ENCODE results near the gene ARPIN. TPM values are rescaled to one million over a fixed set of nuclear protein-coding genes. Genes with fewer than 3 reads are reported as not detected.

Gene ARPIN
- polyA plus RNA-seq, 3 donors: 9.7 to 19.3 (median 14.0) TPM

GRCh38 chr15:89907289-89907688 is 5.5 kb downstream of the ARPIN start:
- TF ChIP-seq CTCF (IDR thresholded peaks at IDR 0.05): no peak
- H3K9me3 ChIP-seq (replicated peaks in 1 of 2; ENCODE audit: control insufficient read depth in 1 of 2, insufficient read depth in 1 of 2, low read length in 2 of 2): no peaks in the 10 kb centered on the region
- H3K27ac Mint-ChIP-seq: no peak overlapping the region
- H3K4me1 ChIP-seq (ENCODE audit: control insufficient read depth in 1 of 2, insufficient read depth in 2 of 2, low read length in 2 of 2): peaks cover 27 to 45% of the 10 kb centered on the region in 2 donors
- no peaks in the 10 kb centered on the region for H4K20me1 ChIP-seq (ENCODE audit: insufficient read depth, low read length)
- peaks cover 45% of the 10 kb centered on the region for H3K4me1 Mint-ChIP-seq
- H3K79me2 ChIP-seq (ENCODE audit: insufficient read depth, low read length): no peaks in the 10 kb centered on the region
- H3K4me3 ChIP-seq (replicated peaks in 1 of 3; ENCODE audit: low read depth in 2 of 3, low read length in 3 of 3): no peak overlapping the region
- H3K27me3 Mint-ChIP-seq (ENCODE audit: low read depth in 3 of 3): peaks cover 0 to 12% (median 3%) of the 10 kb centered on the region in 3 donors
- no peaks in the 10 kb centered on the region for H3K27me3 ChIP-seq (ENCODE audit: control insufficient read depth in 2 of 2, insufficient read depth in 2 of 2, low read length in 2 of 2)
- no peaks in the 10 kb centered on the region for H3K9me3 Mint-ChIP-seq
- no peak overlapping the region for H3K9ac ChIP-seq (ENCODE audit: insufficient read depth, low read length, poor library complexity, severe bottlenecking)
- H2AFZ ChIP-seq (ENCODE audit: insufficient read depth, low read depth, low read length, poor library complexity, severe bottlenecking): no peak overlapping the region
- H3K4me2 ChIP-seq (replicated peaks; ENCODE audit: extremely low read depth, low read length, poor library complexity, severe bottlenecking): no peak overlapping the region
- H3K27ac ChIP-seq (ENCODE audit: low read depth in 1 of 2, low read length in 2 of 2): no peak overlapping the region
- peaks cover 12 to 65% of the 10 kb centered on the region in 2 donors for H3K36me3 ChIP-seq (replicated peaks in 1 of 2; ENCODE audit: control insufficient read depth in 1 of 2, insufficient read depth in 2 of 2, low read length in 2 of 2)
- intact Hi-C loops (cut with micrococcal nuclease): no loop called here
- no peak for DNase-seq
- no peak overlapping the region for H3K4me3 Mint-ChIP-seq
- peaks cover 72 to 81% of the 10 kb centered on the region in 2 donors for H3K36me3 Mint-ChIP-seq
- WGBS (ENCODE audit: insufficient coverage): 98% methylated on average over 5 of the region's 7 CpGs

GRCh38 chr15:89905846-89906378 is 6.8 kb downstream of the ARPIN start:
- H2AFZ ChIP-seq (ENCODE audit: insufficient read depth, low read depth, low read length, poor library complexity, severe bottlenecking): no peak overlapping the region
- TF ChIP-seq CTCF (IDR thresholded peaks at IDR 0.05): no peak
- H3K36me3 ChIP-seq (replicated peaks in 1 of 2; ENCODE audit: control insufficient read depth in 1 of 2, insufficient read depth in 2 of 2, low read length in 2 of 2): peaks cover 17 to 78% of the 10 kb centered on the region in 2 donors
- H3K4me3 ChIP-seq (replicated peaks in 1 of 3; ENCODE audit: low read depth in 2 of 3, low read length in 3 of 3): no peak overlapping the region
- H3K4me1 Mint-ChIP-seq: peaks cover 32% of the 10 kb centered on the region
- H3K27ac Mint-ChIP-seq: peak overlapping the region in 1 of 7 donors; percentile 25
- no peaks in the 10 kb centered on the region for H3K79me2 ChIP-seq (ENCODE audit: insufficient read depth, low read length)
- 100% methylated on average over 4 of the region's 5 CpGs for whole genome bisulfite sequencing (ENCODE audit: insufficient coverage)
- H3K27me3 Mint-ChIP-seq (ENCODE audit: low read depth in 3 of 3): peaks cover 0 to 3% (median 3%) of the 10 kb centered on the region in 3 donors
- H3K27ac ChIP-seq (ENCODE audit: low read depth in 1 of 2, low read length in 2 of 2): no peak overlapping the region
- no peaks in the 10 kb centered on the region for H4K20me1 ChIP-seq (ENCODE audit: insufficient read depth, low read length)
- intact Hi-C loops (cut with micrococcal nuclease): no loop called here
- H3K9ac ChIP-seq (ENCODE audit: insufficient read depth, low read length, poor library complexity, severe bottlenecking): no peak overlapping the region
- DNase-seq: no peak
- H3K9me3 ChIP-seq (replicated peaks in 1 of 2; ENCODE audit: control insufficient read depth in 1 of 2, insufficient read depth in 1 of 2, low read length in 2 of 2): no peaks in the 10 kb centered on the region
- peaks cover 13 to 33% of the 10 kb centered on the region in 2 donors for H3K4me1 ChIP-seq (ENCODE audit: control insufficient read depth in 1 of 2, insufficient read depth in 2 of 2, low read length in 2 of 2)
- peaks cover 84 to 95% of the 10 kb centered on the region in 2 donors for H3K36me3 Mint-ChIP-seq
- no peak overlapping the region for H3K4me2 ChIP-seq (replicated peaks; ENCODE audit: extremely low read depth, low read length, poor library complexity, severe bottlenecking)
- no peak overlapping the region for H3K4me3 Mint-ChIP-seq
- no peaks in the 10 kb centered on the region for H3K27me3 ChIP-seq (ENCODE audit: control insufficient read depth in 2 of 2, insufficient read depth in 2 of 2, low read length in 2 of 2)
- no peaks in the 10 kb centered on the region for H3K9me3 Mint-ChIP-seq

All from CD14-positive monocyte (primary cell).